GM10266 (cell line): ENCODE results near the gene RPS26.
"Not testable (repeated sequence)": the region's sequence is repeated elsewhere in the genome, so short reads cannot be mapped to it uniquely, and the experiment has no call there.

Experiments used
- DNase-seq: peaks from one replicate; pipeline ENCODE4 v3.0.0; 2012; ENCODE audit errors: extremely low spot score
- CTCF ChIP-seq: IDR thresholded peaks from 2 replicates; pipeline ENCODE4 v1.5.1; 2012; ENCODE audit warnings: mild to moderate bottlenecking, low read depth; ENCODE audit not compliant: control insufficient read depth, insufficient read depth; ENCODE audit errors: missing control alignments

RPS26 gene

DNA sequence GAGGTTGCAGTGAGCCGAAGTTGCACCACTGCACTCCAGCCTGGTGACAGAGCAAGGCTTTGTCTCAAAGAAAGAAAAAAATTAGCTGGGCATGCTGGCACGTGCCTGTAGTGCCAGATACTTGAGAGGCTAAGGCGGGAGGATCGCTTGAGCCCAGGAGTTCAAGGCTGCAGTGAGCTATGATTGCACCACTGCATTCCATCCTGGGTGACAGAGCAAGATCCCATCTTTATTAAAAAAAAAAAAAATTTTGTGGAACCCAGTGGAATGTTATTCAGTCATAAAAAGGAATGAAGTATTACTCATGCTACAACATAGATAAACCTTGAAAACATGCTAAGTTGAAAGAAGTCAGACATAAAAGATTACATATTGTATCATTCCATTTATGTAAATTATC is 29.9 kb downstream of the RPS26 start:
- DNase-seq: no peak
- no peak for TF ChIP-seq CTCF

GRCh38 chr12:56074396-56074795 is 32.7 kb downstream of the RPS26 start:
- TF ChIP-seq CTCF: no peak
- no peak for DNase-seq

DNA sequence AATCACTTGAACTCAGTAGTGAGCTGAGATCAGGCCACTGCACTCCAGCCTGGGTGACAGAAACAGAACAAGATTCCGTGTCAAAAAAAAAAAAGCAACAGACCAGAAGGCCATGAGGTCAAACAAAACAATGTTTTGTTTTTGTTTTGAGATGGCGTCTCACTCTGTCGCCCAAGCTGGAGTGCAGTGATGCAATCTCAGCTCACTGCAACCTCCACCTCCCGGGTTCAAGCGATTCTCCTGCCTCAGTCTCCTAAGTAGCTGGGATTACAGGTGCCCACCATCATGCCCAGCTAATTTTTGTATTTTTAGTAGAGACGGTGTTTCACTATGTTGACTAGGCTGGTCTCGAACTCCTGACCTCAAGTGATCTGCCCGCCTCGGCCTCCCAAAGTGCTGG is 36.2 kb downstream of the RPS26 start:
- not testable (repeated sequence) for DNase-seq

- DNase-seq: no peak
- no peak for TF ChIP-seq CTCF
Observed at GRCh38 chr12:56078427-56078826, 36.7 kb downstream of the RPS26 start.

GRCh38 chr12:56078931-56079722 is 37.4 kb downstream of the RPS26 start:
- TF ChIP-seq CTCF: peak; percentile 63
- peak; percentile 83 for DNase-seq

- no peak for TF ChIP-seq CTCF
- peak; percentile 72 for DNase-seq
Observed at GRCh38 chr12:56079723-56080555, 38.2 kb downstream of the RPS26 start, which contains the start of gene ERBB3. Gene ERBB3 (plus strand): TSS chr12:56080165. CDS start chr12:56080301, 136 bp downstream.

- no peak for DNase-seq
- TF ChIP-seq CTCF: no peak
Observed at GRCh38 chr12:56080556-56081138, 38.9 kb downstream of the RPS26 start.
